Endothelial cell of umbilical vein (primary cell): ENCODE measurements around the gene CLDN3.

Experiments
- CTCF ChIP-seq, 2 donors: IDR thresholded peaks; 1 replicate in 1 of 2; 2 replicates in 1 of 2; pipeline ENCODE4 v1.5.1; 2011; ENCODE audit warnings: low read length in 2 of 2, mild to moderate bottlenecking in 2 of 2, moderate library complexity in 2 of 2, control low read depth in 1 of 2, inconsistent platforms in 1 of 2, low read depth in 1 of 2; ENCODE audit not compliant: insufficient read depth in 1 of 2; ENCODE audit errors: extremely low read depth in 1 of 2
- EZH2 ChIP-seq: IDR thresholded peaks from 2 replicates; pipeline ENCODE4 v1.6.1; 2012; ENCODE audit warnings: borderline replicate concordance, low read depth, mild to moderate bottlenecking, moderate library complexity, low read length, inconsistent platforms; ENCODE audit not compliant: severe bottlenecking
- MAX ChIP-seq: IDR thresholded peaks from 2 replicates; pipeline ENCODE4 v1.6.1; 2011; ENCODE audit not compliant: insufficient read depth, insufficient read length
- POLR2A ChIP-seq: IDR thresholded peaks from 2 replicates; pipeline ENCODE4 v1.6.1; 2012; ENCODE audit warnings: low read depth, mild to moderate bottlenecking, control low read depth, low read length
- POLR2AphosphoS5 ChIP-seq: IDR thresholded peaks from 2 replicates; pipeline ENCODE4 v1.6.1; 2012; ENCODE audit warnings: low read depth, mild to moderate bottlenecking, control low read depth, low read length, moderate library complexity; ENCODE audit not compliant: insufficient read depth

DNA sequence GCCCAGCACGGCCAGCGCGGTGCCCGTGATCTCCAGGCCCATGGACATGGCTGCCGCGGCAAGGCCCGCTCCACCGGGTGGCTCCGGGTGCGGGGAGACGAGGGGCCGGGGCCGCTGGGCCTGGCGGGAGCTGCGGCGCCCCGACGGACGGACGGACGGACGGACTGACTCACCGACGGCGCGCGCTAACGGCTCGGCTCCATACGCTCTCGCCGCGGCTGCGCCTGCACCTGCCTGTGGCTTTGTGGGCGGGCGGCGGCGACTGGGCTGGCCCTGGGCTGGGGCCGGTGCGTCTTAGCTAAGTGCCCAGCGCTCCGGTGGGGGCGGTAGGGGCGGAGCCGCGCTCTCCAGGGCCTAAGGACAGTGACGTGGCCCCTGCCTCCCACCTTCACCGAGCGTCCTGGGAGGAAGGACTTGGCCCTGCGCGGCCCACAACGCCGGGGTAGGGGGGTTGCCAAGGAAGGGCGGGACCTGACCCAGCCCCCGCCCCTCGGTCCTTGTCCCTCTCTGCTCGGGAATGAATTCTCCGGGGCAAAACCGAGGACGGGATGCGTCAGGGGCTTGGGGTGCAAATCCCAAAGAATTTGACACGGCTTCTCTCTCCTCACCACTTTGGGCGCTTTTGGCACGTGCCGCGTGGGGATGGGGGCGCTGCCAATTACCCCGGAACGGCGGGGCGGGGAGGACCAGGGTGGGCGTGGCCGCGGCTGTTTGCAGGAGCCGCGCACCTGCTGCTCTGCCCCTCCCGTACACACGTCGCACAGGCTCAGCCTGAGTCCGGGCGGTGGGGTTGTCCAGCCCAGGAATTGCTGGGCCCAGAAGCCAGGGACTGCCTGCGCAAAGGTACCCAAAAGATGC, at the start of gene CLDN3:
- TF ChIP-seq CTCF (IDR thresholded peaks at IDR 0.05; ENCODE audit: extremely low read depth in 1 of 2, insufficient read depth in 1 of 2, low read depth in 1 of 2, low read length in 2 of 2) (no peak), MAX (no peak), EZH2 (no peak), POLR2AphosphoS5 (no peak), POLR2A (no peak)
